GM12878 (cell line): ENCODE measurements around the gene ALDH1A2. TPM values are rescaled to one million over a fixed set of nuclear protein-coding genes. Genes with fewer than 3 reads are reported as not detected.
"Not testable (repeated sequence)": the region's sequence is repeated elsewhere in the genome, so short reads cannot be mapped to it uniquely, and the experiment has no call there.

Experiments used
- ATAC-seq: fragments of 200-7000 bp; cut with Tn5 transposase; 3 replicates; pipeline ENCODE4 v1.9.1; 2020; ENCODE audit warnings: mild to moderate bottlenecking, moderate library complexity
- BruUV-seq: library from RNA; stranded (reverse); fragments of 400-500 nt; replicated peaks from 2 replicates; lab custom pipeline; 2021; lab: Mats Ljungman, UMichigan
- CTCF ChIA-PET: fragments of 300-600 bp; sonication (Branson Sonifier 250); formaldehyde crosslinking; extraction: SDS; loops from one replicate; lab custom pipeline; 2021; ENCODE audit warnings: inconsistent platforms; lab: Yijun Ruan, JAX
- POLR2A ChIA-PET: fragments of 350-600 bp; formaldehyde crosslinking; extraction: SDS; loops from one replicate; lab custom pipeline; 2021; ENCODE audit warnings: inconsistent platforms; lab: Charles Lee
- RAD21 ChIA-PET: fragments of 300-600 bp; sonication (Branson Sonifier 250); formaldehyde crosslinking; loops from one replicate; lab custom pipeline; 2023; ENCODE audit warnings: antibody characterized with exemption; ENCODE audit not compliant: unreplicated experiment; lab: Charles Lee
- SMC1A ChIA-PET: fragments of 300-600 bp; sonication (Branson Sonifier 250); formaldehyde crosslinking; loops from one replicate; lab custom pipeline; 2023; ENCODE audit not compliant: unreplicated experiment, uncharacterized antibody; lab: Charles Lee
- DNase-seq: peaks from one replicate; pipeline ENCODE4 v3.0.0-alpha.2; 2011; ENCODE audit warnings: low read depth, low spot score
- FAIRE-seq: peaks from 3 replicates; lab custom pipeline; 2011; peaks lifted over from hg19 to GRCh38; lab: Jason Lieb, UNC
- H2AFZ ChIP-seq: 2 replicates; pipeline ENCODE4 v1.6.0; 2011; ENCODE audit warnings: low read depth, low read length, control low read depth; ENCODE audit not compliant: control insufficient read depth
- H3K27ac ChIP-seq: 2 replicates; pipeline ENCODE4 v1.5.1; 2011; ENCODE audit warnings: control low read depth; ENCODE audit not compliant: control insufficient read depth, insufficient read depth
- H3K27me3 ChIP-seq, 2 experiments: replicated peaks in 1 of 2; 2 replicates each; pipeline versions ENCODE4 v1.6.0 to v1.6.1; 2011; ENCODE audit warnings: low read length in 1 of 2; ENCODE audit not compliant: control insufficient read depth in 2 of 2, insufficient read depth in 2 of 2
- H3K36me3 ChIP-seq, 2 experiments: 2 replicates each; pipeline ENCODE4 v1.5.1; 2011; ENCODE audit warnings: low read length in 1 of 2; ENCODE audit not compliant: control insufficient read depth in 2 of 2, insufficient read depth in 2 of 2
- H3K4me1 ChIP-seq: 2 replicates; pipeline ENCODE4 v1.6.1; 2011; ENCODE audit warnings: mild to moderate bottlenecking, low read length, moderate library complexity, mixed read lengths; ENCODE audit not compliant: control insufficient read depth, insufficient read depth
- H3K4me2 ChIP-seq: 2 replicates; pipeline ENCODE4 v1.6.0; 2011; ENCODE audit warnings: control low read depth; ENCODE audit not compliant: control insufficient read depth, insufficient read depth
- H3K4me3 ChIP-seq: fragments of 200-600 bp; sonication (generic); 2 replicates; pipeline ENCODE4 v1.5.1; 2016
- H3K79me2 ChIP-seq: 2 replicates; pipeline ENCODE4 v1.6.0; 2011; ENCODE audit warnings: low read length; ENCODE audit not compliant: control insufficient read depth, insufficient read depth
- H3K9ac ChIP-seq: 2 replicates; pipeline ENCODE4 v1.8.0; 2011; ENCODE audit warnings: low read length, control low read depth, mixed read lengths; ENCODE audit not compliant: control insufficient read depth, insufficient read depth
- H3K9me3 ChIP-seq: replicated peaks from 3 replicates; pipeline ENCODE4 v1.5.1; 2011; ENCODE audit warnings: mild to moderate bottlenecking, low read length; ENCODE audit not compliant: control insufficient read depth, insufficient read depth
- H4K20me1 ChIP-seq: 2 replicates; pipeline ENCODE4 v1.6.0; 2011; ENCODE audit not compliant: control insufficient read depth, insufficient read depth
- CREB1 ChIP-seq: IDR thresholded peaks from 2 replicates; pipeline ENCODE4 v1.6.1; 2012; ENCODE audit warnings: low read depth, mild to moderate bottlenecking, inconsistent platforms
- E2F8 ChIP-seq: fragments of 450-650 bp; IDR thresholded peaks from 2 replicates; pipeline ENCODE4 v1.6.1; 2018; ENCODE audit warnings: mild to moderate bottlenecking, low read depth, moderate library complexity; ENCODE audit not compliant: partially characterized antibody
- FOXM1 ChIP-seq: IDR thresholded peaks from 2 replicates; pipeline ENCODE4 v1.6.1; 2012; ENCODE audit warnings: low read depth, mild to moderate bottlenecking, inconsistent platforms, low read length, moderate library complexity
- JUNB ChIP-seq: IDR thresholded peaks from 2 replicates; pipeline ENCODE4 v1.6.1; 2016; ENCODE audit warnings: antibody characterized with exemption, mild to moderate bottlenecking
- MAX ChIP-seq: IDR thresholded peaks from 2 replicates; pipeline ENCODE4 v1.6.1; 2012; ENCODE audit warnings: low read depth, low read length, improper control_type of control experiment
- MXI1 ChIP-seq: fragments of 150-350 bp; IDR thresholded peaks from 2 replicates; pipeline ENCODE4 v1.6.1; 2011; ENCODE audit warnings: low read depth, mild to moderate bottlenecking, inconsistent platforms, low read length, improper control_type of control experiment
- SKIL ChIP-seq: fragments of 450-650 bp; IDR thresholded peaks from 2 replicates; pipeline ENCODE4 v1.6.1; 2017; ENCODE audit warnings: mild to moderate bottlenecking, low read depth, inconsistent platforms; ENCODE audit not compliant: poor library complexity, severe bottlenecking
- SMAD1 ChIP-seq: fragments of 450-650 bp; IDR thresholded peaks from 2 replicates; pipeline ENCODE4 v1.6.1; 2018; ENCODE audit warnings: mild to moderate bottlenecking, low read depth; ENCODE audit not compliant: partially characterized antibody
- SMC3 ChIP-seq: IDR thresholded peaks from 2 replicates; pipeline ENCODE4 v1.6.1; 2011; ENCODE audit warnings: low read length, improper control_type of control experiment, borderline replicate concordance
- WGBS: methylation state at CpG from one replicate; pipeline ENCODE4 v1.1.6; 2016; ENCODE audit warnings: low lambda C conversion rate; ENCODE audit not compliant: insufficient replicate concordance, insufficient coverage; ENCODE audit errors: missing lambda C conversion rate; 5-methylcytosine and 5-hydroxymethylcytosine counted together
- in situ Hi-C: fragments of 300-500 bp; cut with MboI; formaldehyde crosslinking; loops from 9 replicates; pipeline ENCODE4 v1.14.3; 2018; ENCODE audit warnings: mixed read lengths
- intact Hi-C: fragments of 100-400 bp; cut with micrococcal nuclease; formaldehyde crosslinking; loops from one replicate; pipeline ENCODE4 v1.14.2; 2022; ENCODE audit not compliant: unreplicated experiment
- polyA plus RNA-seq, 11 experiments: library from polyadenylated mRNA; depleted of rRNA in 4 of 11; unstranded in 6 of 11; stranded (reverse) in 5 of 11; fragments of >200 nt; fragmentation: Nextera tagmentation in 4 of 11; fragmentation: Illumina TruSeq in 1 of 11; extraction: Ambion mirVana in 4 of 11; extraction: Trizol in 1 of 11; gene quantifications; 1 replicate in 1 of 11; 2 replicates in 10 of 11; pipeline versions ENCODE4 v1.2.1 to v1.2.3, GENCODE V29; 2011 to 2016; ENCODE audit warnings: inconsistent platforms in 2 of 11, missing spikeins in 2 of 11, low read depth in 1 of 11
- total RNA-seq, 4 experiments: library from RNA; depleted of rRNA in 3 of 4; stranded (reverse); fragments of >200 nt in 3 of 4; fragmentation: Illumina TruSeq in 1 of 4; extraction: Trizol in 1 of 4; gene quantifications; 2 replicates each; pipeline versions ENCODE4 v1.2.1 to v1.2.3, GENCODE V29; 2013 to 2021

The ALDH1A2 gene
- total and polyA plus RNA-seq, 10 of the 15 experiments (the other 5 are each of a cell fraction or from before 2014, with no cell fraction given): 0.06 to 0.92 (median 0.18) TPM; not detected in 5

GRCh38 chr15:58002338-58003126, 63.0 kb downstream of the ALDH1A2 start (continued):
- TF ChIP-seq E2F8 (no peak), JUNB (no peak), FOXM1 (no peak), MXI1 (no peak), SMC3 (no peak), SMAD1 (no peak), MAX (no peak), CREB1 (no peak), SKIL (no peak)

- SMC1A ChIA-PET, ATAC-seq, FAIRE-seq, RAD21 ChIA-PET, H3K4me2 ChIP-seq, H3K79me2 ChIP-seq, DNase-seq, H4K20me1 ChIP-seq, POLR2A ChIA-PET, H3K36me3 ChIP-seq, H3K9me3 ChIP-seq, H3K9ac ChIP-seq, in situ Hi-C loops, H2AFZ ChIP-seq, intact Hi-C loops, BruUV-seq, H3K4me1 ChIP-seq, H3K27me3 ChIP-seq, H3K4me3 ChIP-seq, CTCF ChIA-PET, H3K27ac ChIP-seq: not testable (repeated sequence)
- 0% methylated on average over 2 of the region's 2 CpGs for WGBS
Measured at GRCh38 chr15:57999699-58000098, 65.8 kb downstream of the ALDH1A2 start.
